Fibroblast of lung (primary cell): ENCODE measurements around the gene SEMA3B. TPM values are rescaled to one million over a fixed set of nuclear protein-coding genes. Genes with fewer than 3 reads are reported as not detected.

Source experiments
- DNase-seq, 2 donors: peaks; one replicate each; pipeline versions ENCODE4 v3.0.0 to v3.0.0-alpha.2; 2010; ENCODE audit warnings: low read depth in 2 of 2
- H2AFZ ChIP-seq: 2 replicates; pipeline ENCODE4 v1.5.1; 2012; ENCODE audit warnings: low read length, control low read depth, inconsistent platforms
- H3K27ac ChIP-seq: 2 replicates; pipeline ENCODE4 v1.5.1; 2011; ENCODE audit warnings: low read length, control low read depth; ENCODE audit not compliant: insufficient read depth
- H3K27me3 ChIP-seq: 2 replicates; pipeline ENCODE4 v1.5.1; 2011; ENCODE audit warnings: mild to moderate bottlenecking, low read length; ENCODE audit not compliant: control insufficient read depth, insufficient read depth
- H3K36me3 ChIP-seq: 2 replicates; pipeline ENCODE4 v1.5.1; 2011; ENCODE audit warnings: low read length; ENCODE audit not compliant: control insufficient read depth, insufficient read depth
- H3K4me1 ChIP-seq: 2 replicates; pipeline ENCODE4 v1.5.1; 2011; ENCODE audit warnings: low read length; ENCODE audit not compliant: control insufficient read depth, insufficient read depth; ENCODE audit errors: extremely low read depth
- H3K4me2 ChIP-seq: 2 replicates; pipeline ENCODE4 v1.5.1; 2011; ENCODE audit warnings: low read length, control low read depth; ENCODE audit not compliant: insufficient read depth; ENCODE audit errors: extremely low read depth
- H3K4me3 ChIP-seq, 4 experiments: fragments of 200-600 bp in 1 of 4; sonication (generic) in 1 of 4; replicated peaks in 1 of 4; 2 replicates each; pipeline ENCODE4 v1.5.1; 2011 to 2016; ENCODE audit warnings: low read length in 4 of 4, low read depth in 3 of 4, mild to moderate bottlenecking in 3 of 4, control low read depth in 2 of 4, inconsistent platforms in 1 of 4, mixed read lengths in 1 of 4; ENCODE audit not compliant: insufficient read depth in 1 of 4; ENCODE audit errors: control extremely low read depth in 1 of 4
- H3K79me2 ChIP-seq: 2 replicates; pipeline ENCODE4 v1.5.1; 2012; ENCODE audit warnings: mild to moderate bottlenecking, low read length, inconsistent platforms; ENCODE audit not compliant: control insufficient read depth, insufficient read depth
- H3K9ac ChIP-seq: 2 replicates; pipeline ENCODE4 v1.5.1; 2011; ENCODE audit warnings: mild to moderate bottlenecking, low read length, control low read depth; ENCODE audit not compliant: insufficient read depth
- H3K9me3 ChIP-seq: 2 replicates; pipeline ENCODE4 v1.5.1; 2012; ENCODE audit warnings: low read depth, low read length; ENCODE audit not compliant: control insufficient read depth, insufficient read depth
- H4K20me1 ChIP-seq: 2 replicates; pipeline ENCODE4 v1.5.1; 2011; ENCODE audit warnings: low read length; ENCODE audit not compliant: control insufficient read depth, insufficient read depth; ENCODE audit errors: extremely low read depth
- EZH2 ChIP-seq: IDR thresholded peaks from 2 replicates; pipeline ENCODE4 v1.5.1; 2012; ENCODE audit warnings: low read length, control low read depth, mild to moderate bottlenecking; ENCODE audit errors: missing control alignments
- polyA plus RNA-seq, 2 donors: library from polyadenylated mRNA; depleted of rRNA in 1 of 2; stranded (reverse) in 1 of 2; unstranded in 1 of 2; fragments of >200 nt; gene quantifications; 2 replicates each; pipeline ENCODE4 v1.2.1, GENCODE V29; 2011 to 2012; ENCODE audit warnings: missing spikeins in 1 of 2
- total RNA-seq: library from RNA; depleted of rRNA; stranded (reverse); fragments of >200 nt; gene quantifications from 2 replicates; pipeline ENCODE4 v1.2.1, GENCODE V29; 2014
- TF ChIP-seq, protein P1 (sequence below), 2 donors: IDR thresholded peaks in 1 of 2; conservative IDR thresholded peaks in 1 of 2; 1 replicate in 1 of 2; 2 replicates in 1 of 2; pipeline ENCODE4 v1.5.1; 2011 to 2012; ENCODE audit warnings: low read length in 2 of 2, control low read depth in 1 of 2, inconsistent platforms in 1 of 2, low read depth in 1 of 2, mild to moderate bottlenecking in 1 of 2

The SEMA3B gene
- total and polyA plus RNA-seq, 2 donors (not counting 1 experiment from before 2014, with no cell fraction given) = 23.5 to 85.2 TPM

DNA sequence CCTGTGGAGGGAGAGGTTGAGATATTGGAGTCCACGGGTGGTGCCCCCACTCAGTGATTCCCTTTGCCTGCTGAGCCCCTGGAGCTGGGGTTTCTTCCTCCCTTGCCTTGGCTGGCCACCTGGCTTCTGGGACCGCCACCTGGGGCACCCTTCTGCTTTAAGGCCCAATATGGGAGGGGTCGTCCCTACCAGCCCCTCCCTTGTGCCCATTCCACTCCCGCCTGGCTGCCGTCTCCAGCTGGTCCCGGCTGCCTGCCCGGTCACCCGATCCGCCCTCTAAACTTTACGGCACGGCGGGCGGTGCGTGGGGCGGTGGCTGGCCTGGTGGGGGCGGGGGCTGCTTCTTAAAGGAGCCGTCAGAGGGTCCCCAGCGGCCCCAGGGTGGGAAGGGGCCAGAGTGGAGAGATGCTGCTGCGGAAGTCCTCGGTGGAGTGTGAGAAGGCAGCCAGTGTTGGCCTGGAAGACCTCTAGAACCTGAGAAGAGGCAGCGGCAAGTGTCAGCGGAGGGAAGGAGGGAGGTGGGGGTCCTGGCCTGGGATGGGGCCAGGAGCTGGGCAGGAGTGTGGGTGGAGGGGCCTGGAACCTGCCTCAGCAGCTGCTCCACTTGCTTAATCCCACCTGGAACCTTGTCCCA, 1.6 kb upstream of the SEMA3B start:
- H3K4me2 ChIP-seq = peak overlapping the region; percentile 73
- DNase-seq = peak in 1 of 2 donors; percentile 28
- H3K27ac ChIP-seq = no peak overlapping the region
- no peaks in the 10 kb centered on the region for H3K27me3 ChIP-seq
- H3K4me3 ChIP-seq = peak overlapping the region; percentile 46 to 64 (median 55)
- H3K9ac ChIP-seq = peak overlapping the region; percentile 45
- peaks cover 60% of the 10 kb centered on the region for H3K4me1 ChIP-seq
- H2AFZ ChIP-seq = peak overlapping the region; percentile 43
- H3K36me3 ChIP-seq = peaks cover 2% of the 10 kb centered on the region
- no peaks in the 10 kb centered on the region for H3K79me2 ChIP-seq
- H3K9me3 ChIP-seq = no peaks in the 10 kb centered on the region
- H4K20me1 ChIP-seq = no peaks in the 10 kb centered on the region
- TF ChIP-seq, protein P1, sequence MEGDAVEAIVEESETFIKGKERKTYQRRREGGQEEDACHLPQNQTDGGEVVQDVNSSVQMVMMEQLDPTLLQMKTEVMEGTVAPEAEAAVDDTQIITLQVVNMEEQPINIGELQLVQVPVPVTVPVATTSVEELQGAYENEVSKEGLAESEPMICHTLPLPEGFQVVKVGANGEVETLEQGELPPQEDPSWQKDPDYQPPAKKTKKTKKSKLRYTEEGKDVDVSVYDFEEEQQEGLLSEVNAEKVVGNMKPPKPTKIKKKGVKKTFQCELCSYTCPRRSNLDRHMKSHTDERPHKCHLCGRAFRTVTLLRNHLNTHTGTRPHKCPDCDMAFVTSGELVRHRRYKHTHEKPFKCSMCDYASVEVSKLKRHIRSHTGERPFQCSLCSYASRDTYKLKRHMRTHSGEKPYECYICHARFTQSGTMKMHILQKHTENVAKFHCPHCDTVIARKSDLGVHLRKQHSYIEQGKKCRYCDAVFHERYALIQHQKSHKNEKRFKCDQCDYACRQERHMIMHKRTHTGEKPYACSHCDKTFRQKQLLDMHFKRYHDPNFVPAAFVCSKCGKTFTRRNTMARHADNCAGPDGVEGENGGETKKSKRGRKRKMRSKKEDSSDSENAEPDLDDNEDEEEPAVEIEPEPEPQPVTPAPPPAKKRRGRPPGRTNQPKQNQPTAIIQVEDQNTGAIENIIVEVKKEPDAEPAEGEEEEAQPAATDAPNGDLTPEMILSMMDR (conservative IDR thresholded peaks at IDR 0.05 in 1 of 2, IDR thresholded peaks at IDR 0.05 in 1 of 2; ENCODE audit: low read depth in 1 of 2, low read length in 2 of 2) = no peak
- TF ChIP-seq EZH2 = no peak

DNA sequence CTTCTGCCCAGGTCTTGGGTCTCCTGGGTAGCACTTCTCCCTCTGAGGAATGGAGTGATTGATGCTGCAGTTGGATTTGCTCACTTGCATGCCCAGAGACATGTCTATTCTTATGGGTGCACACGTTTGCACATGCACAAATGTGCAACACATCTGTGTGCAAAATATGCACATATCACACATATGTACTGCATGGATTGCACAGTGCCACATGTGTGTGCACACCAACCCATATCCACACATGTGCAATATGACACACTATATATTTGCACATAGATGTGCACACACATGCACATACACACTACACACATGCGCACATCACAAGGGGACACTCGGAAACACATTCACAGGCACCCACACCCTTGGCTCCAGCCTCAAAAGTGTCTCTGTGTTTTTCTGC, 671 bp upstream of the SEMA3B start:
- TF ChIP-seq, protein P1 (conservative IDR thresholded peaks at IDR 0.05 in 1 of 2, IDR thresholded peaks at IDR 0.05 in 1 of 2; ENCODE audit: low read depth in 1 of 2, low read length in 2 of 2) = no peak
- TF ChIP-seq EZH2 = no peak
- no peaks in the 10 kb centered on the region for H3K9me3 ChIP-seq
- H3K36me3 ChIP-seq = no peaks in the 10 kb centered on the region
- H4K20me1 ChIP-seq = no peaks in the 10 kb centered on the region
- no peak overlapping the region for H2AFZ ChIP-seq
- no peak for DNase-seq
- no peaks in the 10 kb centered on the region for H3K27me3 ChIP-seq
- H3K9ac ChIP-seq = no peak overlapping the region
- peak overlapping the region; percentile 73 for H3K4me2 ChIP-seq
- peaks cover 64% of the 10 kb centered on the region for H3K4me1 ChIP-seq
- no peak overlapping the region for H3K27ac ChIP-seq
- H3K79me2 ChIP-seq = no peaks in the 10 kb centered on the region
- H3K4me3 ChIP-seq = peak overlapping the region in 2 of 4 experiments; percentile 57 to 64

DNA sequence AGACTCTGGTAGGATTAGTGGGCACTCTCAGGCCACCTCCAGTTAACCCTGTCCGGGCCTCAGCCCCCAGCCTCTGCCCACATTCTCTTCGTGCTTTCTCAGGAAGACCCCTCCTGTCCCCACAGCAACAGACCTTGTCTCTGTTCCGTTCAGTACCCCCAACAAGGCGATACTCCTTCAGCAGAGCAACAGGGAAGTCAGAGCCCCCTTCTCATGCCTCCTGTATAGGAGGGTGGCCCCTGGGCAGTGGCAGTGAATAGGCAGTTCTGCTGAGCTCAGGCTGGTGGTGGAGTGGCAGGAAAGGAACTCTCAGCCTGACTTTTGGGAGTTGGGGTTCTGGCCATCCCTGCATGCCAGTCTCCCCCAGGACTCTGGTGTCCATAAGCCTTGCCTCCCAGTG, 513 bp downstream of the SEMA3B start:
- TF ChIP-seq, protein P1 (conservative IDR thresholded peaks at IDR 0.05 in 1 of 2, IDR thresholded peaks at IDR 0.05 in 1 of 2; ENCODE audit: low read depth in 1 of 2, low read length in 2 of 2) = no peak
- TF ChIP-seq EZH2 = no peak
- no peaks in the 10 kb centered on the region for H3K9me3 ChIP-seq
- H3K36me3 ChIP-seq = no peaks in the 10 kb centered on the region
- no peaks in the 10 kb centered on the region for H3K27me3 ChIP-seq
- H3K4me2 ChIP-seq = peak overlapping the region; percentile 88
- H3K79me2 ChIP-seq = no peaks in the 10 kb centered on the region
- no peaks in the 10 kb centered on the region for H4K20me1 ChIP-seq
- H3K9ac ChIP-seq = no peak overlapping the region
- H3K4me1 ChIP-seq = peaks cover 57% of the 10 kb centered on the region
- no peak for DNase-seq
- H2AFZ ChIP-seq = no peak overlapping the region
- peak overlapping the region; percentile 14 for H3K27ac ChIP-seq
- H3K4me3 ChIP-seq = peak overlapping the region; percentile 29 to 64 (median 46)
